IMR-90 (cell line): ENCODE data around the gene CCDC17.

Experiments used
- FOS ChIP-seq: fragments of 150-350 bp; IDR thresholded peaks from 2 replicates; pipeline ENCODE4 v1.6.1; 2016; ENCODE audit warnings: low read depth, low read length
- TF ChIP-seq, protein P1 (sequence below): conservative IDR thresholded peaks from 2 replicates; pipeline ENCODE4 v1.5.1; 2012; ENCODE audit warnings: mild to moderate bottlenecking, low read depth, low read length, improper control_type of control experiment

- TF ChIP-seq FOS: no peak
- TF ChIP-seq, protein P1, sequence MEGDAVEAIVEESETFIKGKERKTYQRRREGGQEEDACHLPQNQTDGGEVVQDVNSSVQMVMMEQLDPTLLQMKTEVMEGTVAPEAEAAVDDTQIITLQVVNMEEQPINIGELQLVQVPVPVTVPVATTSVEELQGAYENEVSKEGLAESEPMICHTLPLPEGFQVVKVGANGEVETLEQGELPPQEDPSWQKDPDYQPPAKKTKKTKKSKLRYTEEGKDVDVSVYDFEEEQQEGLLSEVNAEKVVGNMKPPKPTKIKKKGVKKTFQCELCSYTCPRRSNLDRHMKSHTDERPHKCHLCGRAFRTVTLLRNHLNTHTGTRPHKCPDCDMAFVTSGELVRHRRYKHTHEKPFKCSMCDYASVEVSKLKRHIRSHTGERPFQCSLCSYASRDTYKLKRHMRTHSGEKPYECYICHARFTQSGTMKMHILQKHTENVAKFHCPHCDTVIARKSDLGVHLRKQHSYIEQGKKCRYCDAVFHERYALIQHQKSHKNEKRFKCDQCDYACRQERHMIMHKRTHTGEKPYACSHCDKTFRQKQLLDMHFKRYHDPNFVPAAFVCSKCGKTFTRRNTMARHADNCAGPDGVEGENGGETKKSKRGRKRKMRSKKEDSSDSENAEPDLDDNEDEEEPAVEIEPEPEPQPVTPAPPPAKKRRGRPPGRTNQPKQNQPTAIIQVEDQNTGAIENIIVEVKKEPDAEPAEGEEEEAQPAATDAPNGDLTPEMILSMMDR: no peak
Measured at GRCh38 chr1:45629035-45629434, 5.2 kb upstream of the CCDC17 start.
